Stimulated activated CD4-positive, alpha-beta T cell treated with anti-CD3 and anti-CD28 coated beads, Interleukin-15, amount 100 ng/mL, for 48 hours (primary cell): ENCODE data around the gene SPOCK1.

Experiments used
- DNase-seq, 2 donors: peaks; one replicate each; pipeline ENCODE4 v3.0.0-alpha.2; 2020; ENCODE audit warnings: low read depth in 2 of 2

Gene SPOCK1

GRCh38 chr5:137223324-137224295, 275.5 kb downstream of the SPOCK1 start:
- DNase-seq = no peak

GRCh38 chr5:137221943-137222342, 277.2 kb downstream of the SPOCK1 start:
- DNase-seq = no peak

GRCh38 chr5:137220523-137220927, 278.6 kb downstream of the SPOCK1 start:
- no peak for DNase-seq

GRCh38 chr5:137218896-137219295, 280.2 kb downstream of the SPOCK1 start:
- DNase-seq = no peak

- DNase-seq = no peak
These were observed 280.7 kb downstream of the SPOCK1 start for GRCh38 chr5:137218471-137218870.

DNA sequence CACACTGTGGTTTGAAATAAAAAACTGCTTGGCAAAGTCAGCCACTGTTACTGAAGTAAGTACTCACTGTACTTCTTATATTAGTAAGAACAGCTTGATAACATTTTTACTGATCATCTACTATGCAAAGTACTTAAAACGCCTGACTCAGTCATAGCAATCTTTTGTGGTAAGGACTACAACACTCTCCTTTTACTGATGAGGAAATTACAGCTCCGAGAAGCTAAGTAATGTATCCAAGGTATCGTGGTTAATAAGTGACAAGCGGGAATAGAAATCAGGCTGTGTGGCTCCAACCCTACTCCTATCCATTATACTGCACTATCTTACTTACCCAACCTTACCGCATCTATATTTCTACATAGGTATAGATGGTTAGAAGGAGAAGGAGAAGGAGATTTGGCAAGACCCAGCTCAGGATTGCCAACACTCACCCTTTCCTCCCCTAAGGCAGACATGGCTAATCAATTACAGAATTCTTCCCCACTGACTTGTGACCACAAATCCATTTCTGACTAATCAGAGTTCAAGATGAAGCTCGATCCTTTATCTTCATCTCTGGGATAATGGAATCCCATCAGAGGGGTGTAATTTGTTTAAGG, 281.4 kb downstream of the SPOCK1 start:
- DNase-seq = no peak

- DNase-seq = no peak
These were observed 282.0 kb downstream of the SPOCK1 start for GRCh38 chr5:137216976-137217598.

DNA sequence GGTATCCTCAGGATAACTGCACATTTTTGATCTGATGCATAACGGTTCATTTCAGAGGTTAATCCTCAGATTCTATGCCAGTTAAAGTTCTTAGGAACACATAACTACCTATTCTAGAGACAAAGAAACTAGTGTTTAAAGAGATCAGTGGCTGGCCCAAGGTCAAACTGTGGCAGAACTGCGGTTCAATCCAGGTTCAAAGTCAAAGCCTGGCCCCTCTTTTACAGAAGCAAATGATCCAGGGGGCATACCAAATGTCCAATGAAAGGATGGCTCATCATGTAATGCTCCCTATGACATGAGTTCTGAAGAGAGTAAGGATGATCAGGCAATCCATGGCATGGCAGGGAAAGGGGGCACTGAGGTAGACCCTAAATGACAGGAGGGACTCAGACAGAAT, 283.3 kb downstream of the SPOCK1 start:
- no peak for DNase-seq

- no peak for DNase-seq
These were observed 283.9 kb downstream of the SPOCK1 start for GRCh38 chr5:137215261-137215660.

GRCh38 chr5:137214446-137215189, 284.5 kb downstream of the SPOCK1 start:
- DNase-seq = no peak

DNA sequence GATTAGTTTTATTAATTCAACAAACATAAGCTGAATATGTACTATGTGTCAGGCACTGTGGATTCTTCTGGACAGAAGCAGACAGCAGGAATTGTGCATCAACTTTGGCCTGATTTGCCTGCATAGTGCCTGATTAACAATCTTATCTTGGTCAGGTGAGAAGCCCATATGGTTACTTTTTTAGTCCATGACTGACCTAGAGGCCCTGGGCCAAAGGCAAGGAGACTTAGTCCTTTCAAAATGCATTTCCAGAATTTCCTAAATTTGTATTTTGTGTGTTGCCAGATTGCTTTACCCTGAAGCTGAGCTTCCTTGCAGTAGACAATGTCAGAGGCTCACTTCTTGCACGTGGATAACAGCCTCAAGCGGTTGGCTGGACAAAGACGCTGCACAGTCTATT, 286.7 kb downstream of the SPOCK1 start:
- no peak for DNase-seq

GRCh38 chr5:137209232-137209809, 289.8 kb downstream of the SPOCK1 start:
- no peak for DNase-seq

DNA sequence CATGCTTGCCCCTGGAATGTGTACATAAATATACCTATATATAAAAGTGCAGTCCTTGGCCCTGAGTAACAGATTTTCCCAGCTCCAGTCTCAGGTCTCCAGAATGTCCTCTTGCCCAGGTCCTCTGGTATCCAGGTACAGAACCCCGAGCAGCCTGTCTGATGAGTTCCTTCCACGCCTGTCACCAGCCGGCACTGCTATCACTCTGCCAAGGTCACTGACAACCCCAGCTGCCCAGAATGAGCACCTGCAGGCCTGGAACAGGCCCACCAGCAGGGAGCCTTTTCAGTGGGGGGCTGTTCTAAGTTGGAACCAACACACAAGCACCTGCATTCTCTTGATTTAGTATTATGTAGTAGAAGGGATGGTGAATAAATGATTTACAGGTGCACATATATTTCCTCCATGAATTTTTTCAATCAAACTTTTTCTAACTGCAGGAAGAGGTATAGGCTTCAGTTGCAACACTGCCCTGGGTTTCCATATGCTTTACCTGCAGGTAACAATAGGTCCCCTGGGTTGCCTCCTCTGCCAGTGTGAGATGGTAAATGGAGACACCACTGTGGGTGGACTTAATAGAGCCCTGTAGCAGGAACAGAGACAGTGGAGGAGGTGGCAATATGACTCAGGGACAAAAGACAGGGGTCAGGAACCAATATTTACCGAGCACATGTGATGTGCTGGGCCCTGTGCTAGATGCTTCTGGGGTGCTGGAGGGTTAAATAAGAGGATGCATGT, 291.9 kb downstream of the SPOCK1 start:
- no peak for DNase-seq

DNA sequence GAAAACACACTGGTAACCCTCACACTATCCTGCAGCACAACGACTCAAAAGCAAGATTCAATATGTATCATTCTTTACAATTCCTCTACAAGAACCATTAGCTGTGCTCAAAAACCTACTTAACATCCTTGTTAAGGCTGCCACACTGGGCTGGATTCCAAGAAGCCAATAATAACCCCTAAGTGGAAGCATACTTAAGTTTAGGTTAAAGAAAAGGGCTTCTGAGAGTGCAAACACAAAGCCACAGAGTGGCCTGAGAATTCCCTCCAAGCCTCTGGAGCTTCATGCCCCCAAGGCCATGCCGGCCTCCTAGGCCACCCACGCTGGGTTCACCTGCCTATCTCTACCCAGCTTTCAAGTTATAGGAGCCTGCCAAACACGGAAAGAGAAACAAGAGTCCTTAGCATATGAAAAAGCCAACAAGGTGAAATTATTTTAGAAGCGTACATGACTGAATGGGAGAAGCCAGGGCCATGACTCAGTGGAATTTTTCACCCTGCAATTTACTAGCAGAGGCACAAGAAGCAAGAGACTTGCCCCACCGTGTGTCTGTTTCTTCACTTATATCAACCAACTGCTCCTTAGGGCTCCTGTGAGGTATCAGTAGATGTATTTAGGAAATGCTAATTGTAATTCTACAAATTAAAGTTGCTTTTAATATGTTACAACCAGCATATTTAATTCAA, 293.0 kb downstream of the SPOCK1 start:
- no peak for DNase-seq

DNA sequence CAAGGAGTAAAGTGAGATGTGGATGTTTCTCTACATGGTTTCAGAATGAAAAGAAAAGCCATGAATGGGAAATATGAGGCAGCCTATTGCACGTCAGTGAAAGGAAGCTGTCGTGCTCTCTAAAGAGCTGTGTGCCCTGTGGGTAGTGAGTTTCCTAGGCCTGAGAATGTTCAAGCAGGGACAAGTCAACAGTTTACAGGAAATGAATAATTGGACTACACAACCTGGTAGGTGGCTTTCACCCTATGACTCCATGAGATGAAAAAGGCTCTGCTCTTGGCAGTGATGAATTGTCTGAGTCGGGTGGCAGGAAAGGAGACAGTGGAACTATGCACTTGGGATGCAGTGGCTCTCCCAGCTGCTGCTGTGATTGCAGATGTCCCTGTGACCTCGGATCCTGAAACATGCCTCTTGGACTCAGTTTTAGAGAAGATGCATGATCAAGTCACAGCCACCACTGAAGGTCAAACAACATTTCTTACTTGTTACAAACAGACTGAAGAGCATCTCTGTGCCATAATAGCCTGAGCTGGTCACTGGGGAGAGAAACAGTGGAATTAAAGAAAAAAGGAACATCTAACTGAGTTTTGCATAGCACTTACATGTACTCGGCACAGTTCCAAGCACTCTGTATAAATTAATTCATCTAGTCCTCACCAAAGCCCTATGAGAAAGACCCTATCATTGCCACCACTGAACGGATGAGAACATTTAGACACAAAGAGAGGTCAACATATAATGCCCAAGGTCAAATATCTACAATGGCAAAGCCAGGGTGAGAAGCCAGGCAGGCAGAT, 293.7 kb downstream of the SPOCK1 start:
- no peak for DNase-seq

DNA sequence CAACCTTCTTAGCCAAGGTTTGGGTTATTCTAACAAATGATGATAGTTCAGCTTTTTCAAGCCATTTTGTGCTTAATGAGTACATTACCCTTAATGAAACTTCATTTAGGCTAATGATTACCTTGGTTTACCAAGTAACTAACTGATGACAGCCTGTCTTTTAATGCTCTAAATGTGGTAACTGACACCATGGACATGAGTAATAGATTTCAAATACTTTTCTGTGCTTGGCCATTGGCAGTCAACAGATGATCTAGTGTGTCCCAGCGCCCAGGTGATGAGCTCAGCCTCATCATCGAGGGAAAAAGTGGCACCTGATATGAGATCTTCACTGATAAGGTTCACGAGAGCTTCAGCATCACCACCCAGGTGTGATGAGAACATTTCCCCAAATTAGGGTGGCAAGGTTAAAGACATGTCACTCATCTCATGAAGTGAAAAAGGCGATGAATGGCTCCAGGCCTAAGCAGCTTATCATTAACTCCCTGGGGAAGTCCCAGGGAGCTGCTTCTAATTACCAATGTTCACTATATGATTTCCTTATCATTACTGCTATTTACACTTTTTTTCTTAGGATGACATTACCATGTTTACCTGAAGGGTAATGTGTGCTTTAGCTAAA, 296.0 kb downstream of the SPOCK1 start:
- no peak for DNase-seq

DNA sequence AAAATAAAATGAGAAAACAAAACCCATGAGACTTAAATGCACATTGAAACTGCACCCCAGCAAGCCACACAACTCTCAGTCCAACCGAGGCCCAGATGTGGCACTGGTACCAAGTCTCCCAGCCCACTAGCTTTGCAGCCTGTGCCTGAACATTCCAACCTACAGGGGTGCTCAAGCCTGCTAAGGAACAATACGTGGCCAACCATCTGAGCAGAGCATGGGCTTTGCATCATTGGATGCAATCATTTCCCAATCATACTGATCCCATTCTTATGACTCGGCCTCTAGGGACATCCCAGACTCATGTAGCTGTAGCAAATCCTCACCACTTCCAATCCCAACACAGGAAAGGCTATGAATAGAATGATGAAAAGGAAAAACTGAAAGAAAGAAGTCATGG, 297.2 kb downstream of the SPOCK1 start:
- DNase-seq = no peak

DNA sequence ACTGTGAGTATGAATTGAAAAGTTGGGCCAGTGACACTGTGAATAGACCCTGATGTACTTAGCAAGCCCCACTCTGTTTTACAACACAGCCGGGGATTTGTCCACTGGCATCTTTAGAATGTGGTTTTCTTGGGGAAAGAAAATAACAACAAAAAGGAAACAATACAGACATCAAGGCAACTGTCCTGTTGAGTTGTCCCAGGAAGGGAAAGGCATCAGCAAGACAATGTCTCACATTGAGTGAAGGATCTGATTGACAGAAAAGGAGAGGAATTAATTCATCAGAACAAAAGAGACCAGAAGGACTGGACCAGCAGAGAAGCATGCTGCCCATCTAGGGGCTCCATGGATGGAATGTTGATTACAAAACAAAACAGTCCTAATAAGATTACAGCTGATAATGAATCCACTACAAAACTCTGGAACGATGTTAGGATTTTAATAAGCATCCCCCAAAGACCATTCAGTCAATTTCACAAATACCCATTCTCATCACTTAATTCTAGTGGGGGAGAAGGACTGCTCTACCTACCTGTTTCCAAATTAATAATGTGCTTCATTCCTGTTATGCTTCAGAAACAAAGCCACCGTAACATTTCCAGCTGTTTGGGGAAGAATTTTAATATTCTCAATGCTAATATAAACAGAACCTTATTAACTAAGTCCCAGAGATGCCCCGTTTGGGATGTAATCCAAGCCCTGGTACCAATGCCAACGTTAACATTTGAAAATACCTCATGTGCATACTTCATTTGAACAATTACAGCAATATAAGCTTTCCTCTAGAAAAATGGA, 298.0 kb downstream of the SPOCK1 start:
- no peak for DNase-seq
